Testis (tissue), 2 donors: ENCODE data around the gene CACNG4.

ENCODE experiments used
- POLR2A ChIP-seq: fragments of 450-650 bp; IDR thresholded peaks from one replicate; pipeline ENCODE4 v1.6.1; 2017; ENCODE audit warnings: antibody characterized with exemption, mild to moderate bottlenecking, moderate library complexity
- TF ChIP-seq, protein P1 (sequence below), 3 experiments: fragments of 450-650 bp in 2 of 3; fragments of 200-600 bp in 1 of 3; sonication (generic) in 1 of 3; IDR thresholded peaks; one replicate each; pipeline ENCODE4 v1.5.1; 2016 to 2019; ENCODE audit warnings: antibody characterized with exemption in 3 of 3, mild to moderate bottlenecking in 2 of 3, moderate library complexity in 1 of 3

DNA sequence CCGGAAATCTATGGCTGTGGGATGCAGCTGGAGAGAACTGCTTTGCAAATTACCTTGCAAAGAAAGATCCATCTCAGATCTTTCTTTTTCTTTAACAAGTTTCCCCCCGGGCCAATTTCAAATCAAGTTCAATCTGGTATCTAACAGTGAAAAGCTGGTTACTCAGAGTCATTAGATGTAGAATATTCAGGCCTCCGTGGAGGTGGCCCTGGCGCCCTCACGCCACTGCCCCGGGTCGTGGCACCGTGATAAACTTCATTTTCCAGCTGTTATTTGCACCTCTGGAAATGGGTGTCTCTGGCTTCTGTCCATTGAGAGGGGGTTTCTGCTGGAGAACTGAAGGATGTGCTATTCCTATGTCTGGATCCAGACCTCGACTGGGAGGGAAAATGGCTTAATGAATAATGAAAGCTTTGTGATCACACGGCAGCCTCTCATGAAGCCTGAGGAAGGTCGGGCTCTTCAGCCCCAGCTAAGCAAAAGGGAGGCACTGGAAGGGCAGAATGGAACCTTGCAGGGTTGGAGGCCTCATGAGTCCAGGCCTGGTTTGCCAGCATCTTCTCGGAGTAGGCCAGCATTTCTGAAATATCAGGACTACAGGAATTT lies 30.5 kb downstream of the CACNG4 start:
- TF ChIP-seq POLR2A: no peak
- TF ChIP-seq, protein P1, sequence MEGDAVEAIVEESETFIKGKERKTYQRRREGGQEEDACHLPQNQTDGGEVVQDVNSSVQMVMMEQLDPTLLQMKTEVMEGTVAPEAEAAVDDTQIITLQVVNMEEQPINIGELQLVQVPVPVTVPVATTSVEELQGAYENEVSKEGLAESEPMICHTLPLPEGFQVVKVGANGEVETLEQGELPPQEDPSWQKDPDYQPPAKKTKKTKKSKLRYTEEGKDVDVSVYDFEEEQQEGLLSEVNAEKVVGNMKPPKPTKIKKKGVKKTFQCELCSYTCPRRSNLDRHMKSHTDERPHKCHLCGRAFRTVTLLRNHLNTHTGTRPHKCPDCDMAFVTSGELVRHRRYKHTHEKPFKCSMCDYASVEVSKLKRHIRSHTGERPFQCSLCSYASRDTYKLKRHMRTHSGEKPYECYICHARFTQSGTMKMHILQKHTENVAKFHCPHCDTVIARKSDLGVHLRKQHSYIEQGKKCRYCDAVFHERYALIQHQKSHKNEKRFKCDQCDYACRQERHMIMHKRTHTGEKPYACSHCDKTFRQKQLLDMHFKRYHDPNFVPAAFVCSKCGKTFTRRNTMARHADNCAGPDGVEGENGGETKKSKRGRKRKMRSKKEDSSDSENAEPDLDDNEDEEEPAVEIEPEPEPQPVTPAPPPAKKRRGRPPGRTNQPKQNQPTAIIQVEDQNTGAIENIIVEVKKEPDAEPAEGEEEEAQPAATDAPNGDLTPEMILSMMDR (IDR thresholded peaks at IDR 0.05): no peak
